ENCODE data around the gene SMIM1. TPM values are rescaled to one million over a fixed set of nuclear protein-coding genes. Genes with fewer than 3 reads are reported as not detected.

SMIM1 gene
- total and polyA plus RNA-seq, 2 of the 4 experiments (the other 2 are of a cell fraction), result 0.90 to 3.4 TPM

- Histone ChIP-seq H2AK9ac (replicated peaks; ENCODE audit: low read depth, low read length, poor library complexity) (no peak overlapping the region), H2BK120ac (ENCODE audit: low read depth, low read length) (no peak overlapping the region), H3K4me1 (ENCODE audit: control insufficient read depth, insufficient read depth, low read length) (no peaks in the 10 kb centered on the region), H4K5ac (ENCODE audit: low read depth, low read length) (no peak overlapping the region), H4K20me1 (ENCODE audit: insufficient read depth, low read length) (no peaks in the 10 kb centered on the region), H3K9me3 (ENCODE audit: control insufficient read depth, insufficient read depth, low read length) (no peaks in the 10 kb centered on the region), H2AFZ (replicated peaks; ENCODE audit: low read length, poor library complexity) (peak overlapping the region; percentile 51), H3K27me3 (ENCODE audit: control insufficient read depth, insufficient read depth, low read length) (no peaks in the 10 kb centered on the region; the same call in 1 of the 2 replicates), H3K18ac (ENCODE audit: low read depth, low read length) (no peak overlapping the region), H3K9me1 (ENCODE audit: insufficient read depth, low read length) (no peaks in the 10 kb centered on the region), H3K9ac (ENCODE audit: low read depth, low read length) (no peak overlapping the region), H3K79me1 (ENCODE audit: low read depth in 1 of 2, low read length in 2 of 2) (no peaks in the 10 kb centered on the region), H3K23ac (ENCODE audit: low read depth, low read length) (no peak overlapping the region), H4K8ac (ENCODE audit: low read depth in 2 of 2, low read length in 2 of 2) (no peak overlapping the region), H2BK20ac (ENCODE audit: low read depth, low read length) (no peak overlapping the region), H3K4me3 (ENCODE audit: insufficient read depth, low read depth, low read length) (no peak overlapping the region), H4K91ac (ENCODE audit: insufficient read depth, low read depth, low read length) (no peak overlapping the region), H3K36me3 (ENCODE audit: control insufficient read depth, insufficient read depth, low read length) (peaks cover 15% of the 10 kb centered on the region), H3K27ac (ENCODE audit: insufficient read depth, low read length) (no peak overlapping the region), H2BK15ac (ENCODE audit: low read depth, low read length) (no peak overlapping the region), H2AK5ac (ENCODE audit: low read depth, low read length) (no peak overlapping the region), H2BK5ac (ENCODE audit: low read depth, low read length, poor library complexity, severe bottlenecking) (no peak overlapping the region), H3K14ac (replicated peaks; ENCODE audit: low read depth, low read length) (no peak overlapping the region), H3K4me2 (ENCODE audit: low read depth, low read length) (no peak overlapping the region; the same call in 1 of the 2 replicates), H3K4ac (ENCODE audit: low read depth, low read length) (no peak overlapping the region), H3K56ac (ENCODE audit: extremely low read depth, insufficient read depth, low read length) (no peak overlapping the region)
- intact Hi-C loops (cut with micrococcal nuclease), result no loop called here
- in situ Hi-C loops (cut with MboI; ENCODE audit: low sequenced_read_pairs), result no loop called here
- 69% methylated on average over 5 of the region's 29 CpGs; no CpG with 5 or more reads in 1 of the 2 experiments for WGBS, 2 experiments (ENCODE audit: extremely low coverage in 2 of 2, insufficient read length in 1 of 2)
- dilution Hi-C loops (cut with HindIII; ENCODE audit: low sequenced_read_pairs, unreplicated experiment), result no loop called here
- BruUV-seq (replicated peaks), result no TSS peak
- ChIA-PET CTCF (interaction anchor here (1.4 kb wide), 1 partner anchor 9 kb away, joined by 5 read pairs; no protein-coding TSS in a partner anchor), POLR2A (ENCODE audit: unreplicated experiment) (no interaction called here)
- DNase-seq (no peak), ATAC-seq (ENCODE audit: low read depth) (peak; percentile 25; the same call in 1 of the 2 replicates)
- TF ChIP-seq ELK1 (IDR thresholded peaks at IDR 0.05; ENCODE audit: borderline replicate concordance, low read depth, low read length) (no peak), POLR2A (IDR thresholded peaks at IDR 0.05; ENCODE audit: low read depth, low read length) (no peak), CHD1 (IDR thresholded peaks at IDR 0.05; ENCODE audit: low read depth, low read length) (no peak), CEBPB (IDR thresholded peaks at IDR 0.05; ENCODE audit: low read depth, low read length) (no peak), USF2 (IDR thresholded peaks at IDR 0.05; ENCODE audit: low read depth, low read length) (no peak), MAFK (IDR thresholded peaks at IDR 0.05; ENCODE audit: low read depth, low read length) (no peak), SMC3 (IDR thresholded peaks at IDR 0.05; ENCODE audit: low read depth, low read length) (no peak), BHLHE40 (IDR thresholded peaks at IDR 0.05; ENCODE audit: low read depth, low read length) (no peak), RCOR1 (IDR thresholded peaks at IDR 0.05; ENCODE audit: insufficient replicate concordance, low read length) (no peak), NFE2L2 (IDR thresholded peaks at IDR 0.05; ENCODE audit: low read depth, low read length) (no peak), FOS (IDR thresholded peaks at IDR 0.05; ENCODE audit: low read depth, low read length) (no peak), MAZ (IDR thresholded peaks at IDR 0.05; ENCODE audit: borderline replicate concordance, low read depth, low read length) (no peak), CTCF (conservative IDR thresholded peaks at IDR 0.05; ENCODE audit: low read depth, low read length) (no peak), RAD21 (IDR thresholded peaks at IDR 0.05; ENCODE audit: low read length) (no peak), RFX5 (IDR thresholded peaks at IDR 0.05; ENCODE audit: low read depth, low read length) (no peak)
These were observed 39.3 kb upstream of the SMIM1 start for GRCh38 chr1:3733094-3733882.
